ENCODE data around the gene SLC5A5. TPM values are rescaled to one million over a fixed set of nuclear protein-coding genes. Genes with fewer than 3 reads are reported as not detected.

The SLC5A5 gene
- not detected in 2 replicates for total RNA-seq

GRCh38 chr19:17871878-17872250 lies at the start of gene SLC5A5:
Gene SLC5A5 (plus strand): TSS chr19:17871945. CDS start chr19:17872320, 375 bp downstream.

GRCh38 chr19:17847538-17848366 lies 24.0 kb upstream of the SLC5A5 start, which contains the start of gene JAK3:
Gene JAK3 (minus strand): TSS chr19:17847982. CDS start chr19:17844417, 3,565 bp downstream.

GRCh38 chr19:17859533-17860330 lies 12.0 kb upstream of the SLC5A5 start, which contains the start of gene RPL18A:
Gene RPL18A (plus strand): TSS chr19:17859910. CDS start chr19:17859957, 47 bp downstream.

GRCh38 chr19:17932485-17933338 lies 61.0 kb downstream of the SLC5A5 start, which contains the start of gene CCDC124:
Gene CCDC124 (plus strand): TSS chr19:17933015. CDS start chr19:17936421, 3,406 bp downstream.

Other genes with a start within 250 kb of the SLC5A5 start
- 0.06 TPM in 1 of 2 replicates, not detected in the other for gene UNC13A, start 183.6 kb upstream of the SLC5A5 start, total RNA-seq
- 28.3 and 29.8 TPM in 2 replicates for gene MAP1S, start 152.5 kb upstream of the SLC5A5 start, total RNA-seq
- 0.50 and 0.68 TPM in 2 replicates for gene FCHO1, start 120.5 kb upstream of the SLC5A5 start, total RNA-seq
- gene B3GNT3, start 76.8 kb upstream of the SLC5A5 start, total RNA-seq: not detected in 2 replicates
- not detected in 2 replicates for gene INSL3, start 50.4 kb upstream of the SLC5A5 start, total RNA-seq
- gene JAK3, start 24.0 kb upstream of the SLC5A5 start, total RNA-seq: 6.3 and 7.7 TPM in 2 replicates
- 1,805 and 2,205 TPM in 2 replicates for gene RPL18A, start 12.0 kb upstream of the SLC5A5 start, total RNA-seq
- 51.8 and 67.5 TPM in 2 replicates for gene CCDC124, start 61.1 kb downstream of the SLC5A5 start, total RNA-seq
- 0.06 TPM in 1 of 2 replicates, not detected in the other for gene KCNN1, start 95.2 kb downstream of the SLC5A5 start, total RNA-seq
- gene ARRDC2, start 136.2 kb downstream of the SLC5A5 start, total RNA-seq: 16.6 and 23.1 TPM in 2 replicates
- not detected in 2 replicates for gene IL12RB1, start 215.0 kb downstream of the SLC5A5 start, total RNA-seq
- 3.9 and 4.8 TPM in 2 replicates for gene MAST3, start 225.8 kb downstream of the SLC5A5 start, total RNA-seq

Measured in cardiac ventricle fibroblast (primary cell).